ENCODE measurements around the gene IL20. TPM values are rescaled to one million over a fixed set of nuclear protein-coding genes. Genes with fewer than 3 reads are reported as not detected.

Gene IL20
- total RNA-seq, 2 experiments from 2014 or later = not detected

- ChIA-PET POLR2A (interaction anchor here (0.6 kb wide), 1 partner anchor 83 kb away, joined by 3 read pairs; no protein-coding TSS in a partner anchor), CTCF (ENCODE audit: unreplicated experiment) (interaction anchor here (0.6 kb wide), 1 partner anchor 8 kb away, joined by 3 read pairs; no protein-coding TSS in a partner anchor)
- TF ChIP-seq CTCF (conservative IDR thresholded peaks at IDR 0.05; ENCODE audit: low read length) (no peak), EZH2phosphoT487 (IDR thresholded peaks at IDR 0.05; ENCODE audit: borderline replicate concordance, low read depth, low read length) (no peak)
- Histone ChIP-seq H3K4me2 (ENCODE audit: low read length) (no peak overlapping the region), H4K20me1 (ENCODE audit: insufficient read depth, low read length) (no peaks in the 10 kb centered on the region), H3K27ac (ENCODE audit: low read depth, low read length, poor library complexity, severe bottlenecking) (no peak overlapping the region), H2AFZ (ENCODE audit: low read length) (no peak overlapping the region), H3K9me2 (ENCODE audit: insufficient read depth, low read length) (no peaks in the 10 kb centered on the region), H3K4me1 (ENCODE audit: insufficient read depth, low read length, poor library complexity, severe bottlenecking) (peaks cover 5% of the 10 kb centered on the region), H3K79me2 (ENCODE audit: insufficient read depth, low read depth, low read length) (no peaks in the 10 kb centered on the region), H3K36me3 (ENCODE audit: insufficient read depth, low read length) (no peaks in the 10 kb centered on the region), H3K9me3 (ENCODE audit: low read length) (no peaks in the 10 kb centered on the region), H3K4me3 (ENCODE audit: low read depth, low read length, poor library complexity, severe bottlenecking) (no peak overlapping the region)
- intact Hi-C loops (cut with micrococcal nuclease; ENCODE audit: unreplicated experiment) = no loop called here
- BruUV-seq (replicated peaks) = no TSS peak
- DNase-seq (ENCODE audit: low spot score) = no peak
These were observed 34.7 kb downstream of the IL20 start for GRCh38 chr1:206900149-206900548.

GRCh38 chr1:206901944-206902343, 36.5 kb downstream of the IL20 start:
- TF ChIP-seq EZH2phosphoT487 (IDR thresholded peaks at IDR 0.05; ENCODE audit: borderline replicate concordance, low read depth, low read length) (no peak), CTCF (conservative IDR thresholded peaks at IDR 0.05; ENCODE audit: low read length) (no peak)
- POLR2A ChIA-PET = no interaction called here

GRCh38 chr1:206902702-206903101, 37.3 kb downstream of the IL20 start:
- no peak for DNase-seq (ENCODE audit: low spot score)
- TF ChIP-seq CTCF (conservative IDR thresholded peaks at IDR 0.05; ENCODE audit: low read length) (no peak), EZH2phosphoT487 (IDR thresholded peaks at IDR 0.05; ENCODE audit: borderline replicate concordance, low read depth, low read length) (no peak)
- no peak overlapping the region for H3K4me3 ChIP-seq (ENCODE audit: low read depth, low read length, poor library complexity, severe bottlenecking)
- CTCF ChIA-PET (ENCODE audit: unreplicated experiment) = no interaction called here
- POLR2A ChIA-PET = no interaction called here
- H4K20me1 ChIP-seq (ENCODE audit: insufficient read depth, low read length) = no peaks in the 10 kb centered on the region
- H3K27ac ChIP-seq (ENCODE audit: low read depth, low read length, poor library complexity, severe bottlenecking) = no peak overlapping the region
- H3K36me3 ChIP-seq (ENCODE audit: insufficient read depth, low read length) = no peaks in the 10 kb centered on the region
- no TSS peak for BruUV-seq (replicated peaks)
- H3K9me3 ChIP-seq (ENCODE audit: low read length) = no peaks in the 10 kb centered on the region
- no peak overlapping the region for H2AFZ ChIP-seq (ENCODE audit: low read length)
- intact Hi-C loops (cut with micrococcal nuclease; ENCODE audit: unreplicated experiment) = no loop called here
- no peaks in the 10 kb centered on the region for H3K79me2 ChIP-seq (ENCODE audit: insufficient read depth, low read depth, low read length)
- H3K4me1 ChIP-seq (ENCODE audit: insufficient read depth, low read length, poor library complexity, severe bottlenecking) = peaks cover 16% of the 10 kb centered on the region
- no peaks in the 10 kb centered on the region for H3K9me2 ChIP-seq (ENCODE audit: insufficient read depth, low read length)
- no peak overlapping the region for H3K4me2 ChIP-seq (ENCODE audit: low read length)

More at GRCh38 chr1:206901944-206902343, 36.5 kb downstream of the IL20 start:
- Histone ChIP-seq H3K4me1 (ENCODE audit: insufficient read depth, low read length, poor library complexity, severe bottlenecking) (peaks cover 16% of the 10 kb centered on the region), H3K9me3 (ENCODE audit: low read length) (no peaks in the 10 kb centered on the region), H3K4me2 (ENCODE audit: low read length) (no peak overlapping the region), H2AFZ (ENCODE audit: low read length) (no peak overlapping the region), H4K20me1 (ENCODE audit: insufficient read depth, low read length) (no peaks in the 10 kb centered on the region), H3K4me3 (ENCODE audit: low read depth, low read length, poor library complexity, severe bottlenecking) (no peak overlapping the region), H3K79me2 (ENCODE audit: insufficient read depth, low read depth, low read length) (no peaks in the 10 kb centered on the region), H3K9me2 (ENCODE audit: insufficient read depth, low read length) (no peaks in the 10 kb centered on the region), H3K36me3 (ENCODE audit: insufficient read depth, low read length) (no peaks in the 10 kb centered on the region), H3K27ac (ENCODE audit: low read depth, low read length, poor library complexity, severe bottlenecking) (no peak overlapping the region)
- BruUV-seq (replicated peaks) = no TSS peak
- CTCF ChIA-PET (ENCODE audit: unreplicated experiment) = no interaction called here
- DNase-seq (ENCODE audit: low spot score) = no peak
- intact Hi-C loops (cut with micrococcal nuclease; ENCODE audit: unreplicated experiment) = no loop called here

All from OCI-LY7 (cell line).